ENCODE measurements around the gene SLC26A5. TPM values are rescaled to one million over a fixed set of nuclear protein-coding genes. Genes with fewer than 3 reads are reported as not detected.

SLC26A5 gene
- total RNA-seq, 2 experiments from 2014 or later, result not detected

DNA sequence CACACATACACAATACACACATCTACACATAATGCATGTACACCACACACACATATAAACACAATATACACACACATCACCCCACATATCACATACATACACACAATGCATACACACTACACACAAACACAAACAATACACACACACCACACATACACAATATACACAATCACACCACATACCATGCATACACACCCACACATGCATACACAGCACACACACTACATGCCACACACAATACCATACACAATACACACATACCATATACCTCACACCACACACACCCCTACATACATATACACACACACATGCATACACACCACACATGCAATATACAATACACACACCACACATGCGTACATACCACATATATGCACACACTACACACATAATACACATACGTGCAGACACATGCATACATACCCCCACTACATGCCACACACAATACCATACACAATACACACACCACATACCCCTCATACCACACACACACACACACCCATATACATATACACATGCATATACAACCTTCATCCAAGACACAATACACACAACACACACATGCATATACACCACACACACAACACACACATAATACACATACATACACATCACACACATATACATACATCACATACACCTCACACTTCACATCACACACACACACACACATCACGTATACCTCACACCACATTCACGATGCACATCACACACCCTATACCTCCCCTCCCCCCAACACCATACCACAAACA is 64.6 kb downstream of the SLC26A5 start:
- DNase-seq (no peak), ATAC-seq (no peak)
- H3K9me3 Mint-ChIP-seq, result no peaks in the 10 kb centered on the region
- TF ChIP-seq, protein P1, sequence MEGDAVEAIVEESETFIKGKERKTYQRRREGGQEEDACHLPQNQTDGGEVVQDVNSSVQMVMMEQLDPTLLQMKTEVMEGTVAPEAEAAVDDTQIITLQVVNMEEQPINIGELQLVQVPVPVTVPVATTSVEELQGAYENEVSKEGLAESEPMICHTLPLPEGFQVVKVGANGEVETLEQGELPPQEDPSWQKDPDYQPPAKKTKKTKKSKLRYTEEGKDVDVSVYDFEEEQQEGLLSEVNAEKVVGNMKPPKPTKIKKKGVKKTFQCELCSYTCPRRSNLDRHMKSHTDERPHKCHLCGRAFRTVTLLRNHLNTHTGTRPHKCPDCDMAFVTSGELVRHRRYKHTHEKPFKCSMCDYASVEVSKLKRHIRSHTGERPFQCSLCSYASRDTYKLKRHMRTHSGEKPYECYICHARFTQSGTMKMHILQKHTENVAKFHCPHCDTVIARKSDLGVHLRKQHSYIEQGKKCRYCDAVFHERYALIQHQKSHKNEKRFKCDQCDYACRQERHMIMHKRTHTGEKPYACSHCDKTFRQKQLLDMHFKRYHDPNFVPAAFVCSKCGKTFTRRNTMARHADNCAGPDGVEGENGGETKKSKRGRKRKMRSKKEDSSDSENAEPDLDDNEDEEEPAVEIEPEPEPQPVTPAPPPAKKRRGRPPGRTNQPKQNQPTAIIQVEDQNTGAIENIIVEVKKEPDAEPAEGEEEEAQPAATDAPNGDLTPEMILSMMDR (IDR thresholded peaks at IDR 0.05), result no peak
- CTCF ChIA-PET, result no interaction called here
- H3K4me3 Mint-ChIP-seq, result no peak overlapping the region
- no peaks in the 10 kb centered on the region for H3K36me3 Mint-ChIP-seq (ENCODE audit: low read depth)
- H3K27ac Mint-ChIP-seq, result no peak overlapping the region
- no peaks in the 10 kb centered on the region for H3K4me1 Mint-ChIP-seq (ENCODE audit: low read depth)
- POLR2A ChIA-PET, result no interaction called here
- peaks cover 4% of the 10 kb centered on the region for H3K27me3 Mint-ChIP-seq
- intact Hi-C loops (cut with micrococcal nuclease), result no loop called here

- no peak for DNase-seq
- no peak overlapping the region for H3K27ac Mint-ChIP-seq
- H3K4me1 Mint-ChIP-seq (ENCODE audit: low read depth), result no peaks in the 10 kb centered on the region
- H3K9me3 Mint-ChIP-seq, result no peaks in the 10 kb centered on the region
- no peak overlapping the region for H3K4me3 Mint-ChIP-seq
- peaks cover 4% of the 10 kb centered on the region for H3K27me3 Mint-ChIP-seq
- intact Hi-C loops (cut with micrococcal nuclease), result no loop called here
- no peak for ATAC-seq
- H3K36me3 Mint-ChIP-seq (ENCODE audit: low read depth), result no peaks in the 10 kb centered on the region
- ChIA-PET POLR2A (no interaction called here), CTCF (no interaction called here)
- TF ChIP-seq, protein P1 (IDR thresholded peaks at IDR 0.05), result no peak
Observed at GRCh38 chr7:103380395-103381191, 65.4 kb downstream of the SLC26A5 start.

DNA sequence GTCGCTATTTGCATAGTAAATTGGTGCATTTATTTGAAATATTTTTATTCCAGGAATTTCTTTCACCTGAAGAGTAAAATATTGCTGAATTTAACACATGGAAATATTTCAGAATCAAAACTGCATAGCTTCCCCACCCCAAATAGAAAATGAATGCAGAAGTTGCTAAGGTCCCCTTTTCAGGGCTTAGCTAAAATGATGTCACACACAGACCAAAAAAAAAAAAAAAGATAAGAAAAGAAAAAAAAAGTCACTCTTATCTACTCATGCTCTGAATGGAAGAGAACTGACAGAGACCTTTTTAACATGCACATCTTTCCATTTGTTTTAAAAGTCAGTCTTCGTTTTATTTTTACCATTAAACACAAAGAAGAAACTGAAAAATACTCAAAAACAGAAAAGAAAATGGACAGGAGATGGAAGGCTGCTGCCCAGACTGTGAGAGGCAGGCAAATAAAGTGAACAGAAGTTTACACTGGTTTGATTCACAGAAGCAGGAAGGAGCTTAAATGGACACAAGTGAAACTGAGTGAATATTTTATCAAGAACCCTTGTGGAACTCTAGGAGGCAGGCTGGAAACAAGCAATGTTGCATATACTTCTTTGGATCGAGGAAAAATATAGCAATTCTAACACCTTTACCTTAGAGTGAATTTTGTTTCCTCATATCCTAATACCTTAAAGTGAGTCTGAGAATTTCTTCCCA is 66.6 kb downstream of the SLC26A5 start:
- intact Hi-C loops (cut with micrococcal nuclease), result no loop called here
- CTCF ChIA-PET, result interaction anchor here (1.0 kb wide), 1 partner anchor 18 kb away, joined by 4 read pairs; no protein-coding TSS in a partner anchor
- TF ChIP-seq, protein P1 (IDR thresholded peaks at IDR 0.05), result no peak

GRCh38 chr7:103373866-103374643 is 72.0 kb downstream of the SLC26A5 start:
- H3K36me3 Mint-ChIP-seq (ENCODE audit: low read depth), result no peaks in the 10 kb centered on the region
- DNase-seq (no peak), ATAC-seq (no peak)
- CTCF ChIA-PET, result no interaction called here
- no peak overlapping the region for H3K4me3 Mint-ChIP-seq
- H3K4me1 Mint-ChIP-seq (ENCODE audit: low read depth), result no peaks in the 10 kb centered on the region
- TF ChIP-seq, protein P1 (IDR thresholded peaks at IDR 0.05), result no peak
- intact Hi-C loops (cut with micrococcal nuclease), result no loop called here
- no peaks in the 10 kb centered on the region for H3K9me3 Mint-ChIP-seq
- peaks cover 2% of the 10 kb centered on the region for H3K27me3 Mint-ChIP-seq
- POLR2A ChIA-PET, result no interaction called here
- no peak overlapping the region for H3K27ac Mint-ChIP-seq

More for the DNA sequence above, 66.6 kb downstream of the SLC26A5 start:
- POLR2A ChIA-PET, result no interaction called here
- Mint-ChIP-seq H3K27me3 (peaks cover 2% of the 10 kb centered on the region), H3K4me3 (no peak overlapping the region), H3K36me3 (ENCODE audit: low read depth) (no peaks in the 10 kb centered on the region), H3K4me1 (ENCODE audit: low read depth) (no peaks in the 10 kb centered on the region), H3K9me3 (no peaks in the 10 kb centered on the region), H3K27ac (no peak overlapping the region)
- DNase-seq, result no peak
- ATAC-seq, result no peak

All from activated CD8-positive, alpha-beta T cell treated with anti-CD3 and anti-CD28 coated beads for 36 hours (primary cell).